SK-N-SH treated with all-trans-retinoic acid at 6 μM for 48 hours (cell line): ENCODE measurements around the gene RTF1.

Source experiments
- ATAC-seq: fragments of 200-7000 bp; cut with Tn5 transposase; 3 replicates; pipeline ENCODE4 v1.9.1; 2020; ENCODE audit warnings: mild to moderate bottlenecking, moderate library complexity
- ARNTL ChIP-seq: fragments of 450-650 bp; formaldehyde crosslinking; IDR thresholded peaks from 2 replicates; pipeline ENCODE4 v1.5.0; 2020; ENCODE audit warnings: low read depth, mild to moderate bottlenecking, moderate library complexity, borderline replicate concordance
- BACH2 ChIP-seq: fragments of 250-450 bp; sonication (Bioruptor Pico); IDR thresholded peaks from 2 replicates; pipeline ENCODE4 v1.9.0; 2021; ENCODE audit warnings: mild to moderate bottlenecking, borderline replicate concordance
- CSDC2 ChIP-seq: fragments of 250-450 bp; sonication (Bioruptor Pico); IDR thresholded peaks from 2 replicates; pipeline ENCODE4 v1.5.0; 2020; ENCODE audit warnings: mild to moderate bottlenecking, moderate library complexity
- CSRNP3 ChIP-seq: fragments of 250-450 bp; sonication (Bioruptor Pico); IDR thresholded peaks from 2 replicates; pipeline ENCODE4 v1.5.1; 2021; ENCODE audit warnings: mild to moderate bottlenecking, moderate library complexity
- ESRRG ChIP-seq: fragments of 250-450 bp; sonication (Bioruptor Pico); IDR thresholded peaks from 2 replicates; pipeline ENCODE4 v1.6.1; 2021; ENCODE audit warnings: mild to moderate bottlenecking
- GLIS3 ChIP-seq: fragments of 250-450 bp; sonication (Bioruptor Pico); IDR thresholded peaks from 2 replicates; pipeline ENCODE4 v1.5.0; 2020; ENCODE audit warnings: mild to moderate bottlenecking, moderate library complexity
- OSR1 ChIP-seq: fragments of 250-450 bp; sonication (Bioruptor Pico); IDR thresholded peaks from 2 replicates; pipeline ENCODE4 v1.8.0; 2022; ENCODE audit warnings: moderate library complexity, mild to moderate bottlenecking, inconsistent platforms
- POU6F1 ChIP-seq: fragments of 250-450 bp; sonication (Bioruptor Pico); IDR thresholded peaks from 2 replicates; pipeline ENCODE4 v1.8.0; 2021; ENCODE audit warnings: low read depth, mild to moderate bottlenecking, moderate library complexity, borderline replicate concordance
- PPARA ChIP-seq: fragments of 250-450 bp; sonication (Bioruptor Pico); IDR thresholded peaks from 2 replicates; pipeline ENCODE4 v1.5.0; 2020; ENCODE audit warnings: mild to moderate bottlenecking, borderline replicate concordance
- RARB ChIP-seq: fragments of 250-450 bp; sonication (Bioruptor Pico); IDR thresholded peaks from 2 replicates; pipeline ENCODE4 v1.8.0; 2021; ENCODE audit warnings: mild to moderate bottlenecking, moderate library complexity
- SNAI2 ChIP-seq: fragments of 250-450 bp; sonication (Bioruptor Pico); IDR thresholded peaks from 2 replicates; pipeline ENCODE4 v1.5.0; 2020; ENCODE audit warnings: mild to moderate bottlenecking, moderate library complexity
- TCF4 ChIP-seq: fragments of 250-450 bp; sonication (Bioruptor Pico); IDR thresholded peaks from 2 replicates; pipeline ENCODE4 v1.8.0; 2021; ENCODE audit warnings: mild to moderate bottlenecking, moderate library complexity, borderline replicate concordance
- TOX ChIP-seq: fragments of 250-450 bp; sonication (Bioruptor Pico); IDR thresholded peaks from 2 replicates; pipeline ENCODE4 v1.8.0; 2021; ENCODE audit warnings: mild to moderate bottlenecking, moderate library complexity, borderline replicate concordance
- TSHZ2 ChIP-seq: fragments of 250-450 bp; sonication (Bioruptor Pico); IDR thresholded peaks from 2 replicates; pipeline ENCODE4 v1.5.0; 2020; ENCODE audit warnings: mild to moderate bottlenecking, moderate library complexity
- ZC3H10 ChIP-seq: fragments of 250-450 bp; sonication (Bioruptor Pico); IDR thresholded peaks from 2 replicates; pipeline ENCODE4 v1.5.1; 2021; ENCODE audit warnings: mild to moderate bottlenecking, moderate library complexity
- ZFP30 ChIP-seq: fragments of 450-650 bp; formaldehyde crosslinking; IDR thresholded peaks from 2 replicates; pipeline ENCODE4 v1.5.0; 2022; ENCODE audit warnings: mild to moderate bottlenecking, moderate library complexity
- ZNF565 ChIP-seq: fragments of 450-650 bp; formaldehyde crosslinking; conservative IDR thresholded peaks from 2 replicates; pipeline ENCODE4 v1.5.0; 2020; ENCODE audit warnings: low read depth, mild to moderate bottlenecking, moderate library complexity
- ZNF70 ChIP-seq: fragments of 450-650 bp; formaldehyde crosslinking; IDR thresholded peaks from 2 replicates; pipeline ENCODE4 v1.5.0; 2020; ENCODE audit warnings: mild to moderate bottlenecking, moderate library complexity
- ZNF8 ChIP-seq: fragments of 450-650 bp; formaldehyde crosslinking; IDR thresholded peaks from 2 replicates; pipeline ENCODE4 v1.5.0; 2020; ENCODE audit warnings: mild to moderate bottlenecking, moderate library complexity

The RTF1 gene

GRCh38 chr15:41392659-41393058 lies 24.2 kb upstream of the RTF1 start (continued):
- TF ChIP-seq CSRNP3, result no peak
- TF ChIP-seq ZNF70, result no peak
- no peak for TF ChIP-seq TCF4 (CRISPR knock-in tag)
- no peak for TF ChIP-seq GLIS3
- TF ChIP-seq RARB (CRISPR knock-in tag), result no peak
- TF ChIP-seq, all 23 proteins: peak for 0

- ATAC-seq, result no peak
- no peak for TF ChIP-seq TSHZ2 (CRISPR knock-in tag)
- no peak for TF ChIP-seq ARNTL (CRISPR knock-in tag)
- TF ChIP-seq PPARA (CRISPR knock-in tag), result no peak
- no peak for TF ChIP-seq TOX (CRISPR knock-in tag)
- TF ChIP-seq CSDC2 (CRISPR knock-in tag), result no peak
- TF ChIP-seq OSR1, result no peak
- no peak for TF ChIP-seq ZC3H10
- TF ChIP-seq ZNF8, result no peak
- no peak for TF ChIP-seq ESRRG (CRISPR knock-in tag)
- no peak for TF ChIP-seq GLIS3
- TF ChIP-seq TCF4 (CRISPR knock-in tag), result no peak
- TF ChIP-seq ZNF70, result no peak
- TF ChIP-seq BACH2 (CRISPR knock-in tag), result no peak
- no peak for TF ChIP-seq POU6F1
- no peak for TF ChIP-seq SNAI2 (CRISPR knock-in tag)
- no peak for TF ChIP-seq CSRNP3
- TF ChIP-seq, all 23 proteins: peak for 0
Measured at GRCh38 chr15:41394924-41395323, 22.0 kb upstream of the RTF1 start.

GRCh38 chr15:41396111-41396510 lies 20.8 kb upstream of the RTF1 start:
- no peak for ATAC-seq
- TF ChIP-seq CSRNP3, result no peak
- no peak for TF ChIP-seq ZNF70
- no peak for TF ChIP-seq TCF4 (CRISPR knock-in tag)
- no peak for TF ChIP-seq ZNF8
- no peak for TF ChIP-seq ZNF565 (CRISPR knock-in tag)
- no peak for TF ChIP-seq ARNTL (CRISPR knock-in tag)
- no peak for TF ChIP-seq TSHZ2 (CRISPR knock-in tag)
- TF ChIP-seq ZFP30 (CRISPR knock-in tag), result no peak
- no peak for TF ChIP-seq BACH2 (CRISPR knock-in tag)
